Fibroblast of lung (primary cell): ENCODE results near the gene GPR180.

Experiments used
- EZH2 ChIP-seq: IDR thresholded peaks from 2 replicates; pipeline ENCODE4 v1.5.1; 2012; ENCODE audit warnings: low read length, control low read depth, mild to moderate bottlenecking; ENCODE audit errors: missing control alignments
- TF ChIP-seq, protein P1 (sequence below), 2 donors: IDR thresholded peaks in 1 of 2; conservative IDR thresholded peaks in 1 of 2; 1 replicate in 1 of 2; 2 replicates in 1 of 2; pipeline ENCODE4 v1.5.1; 2011 to 2012; ENCODE audit warnings: low read length in 2 of 2, control low read depth in 1 of 2, inconsistent platforms in 1 of 2, low read depth in 1 of 2, mild to moderate bottlenecking in 1 of 2

DNA sequence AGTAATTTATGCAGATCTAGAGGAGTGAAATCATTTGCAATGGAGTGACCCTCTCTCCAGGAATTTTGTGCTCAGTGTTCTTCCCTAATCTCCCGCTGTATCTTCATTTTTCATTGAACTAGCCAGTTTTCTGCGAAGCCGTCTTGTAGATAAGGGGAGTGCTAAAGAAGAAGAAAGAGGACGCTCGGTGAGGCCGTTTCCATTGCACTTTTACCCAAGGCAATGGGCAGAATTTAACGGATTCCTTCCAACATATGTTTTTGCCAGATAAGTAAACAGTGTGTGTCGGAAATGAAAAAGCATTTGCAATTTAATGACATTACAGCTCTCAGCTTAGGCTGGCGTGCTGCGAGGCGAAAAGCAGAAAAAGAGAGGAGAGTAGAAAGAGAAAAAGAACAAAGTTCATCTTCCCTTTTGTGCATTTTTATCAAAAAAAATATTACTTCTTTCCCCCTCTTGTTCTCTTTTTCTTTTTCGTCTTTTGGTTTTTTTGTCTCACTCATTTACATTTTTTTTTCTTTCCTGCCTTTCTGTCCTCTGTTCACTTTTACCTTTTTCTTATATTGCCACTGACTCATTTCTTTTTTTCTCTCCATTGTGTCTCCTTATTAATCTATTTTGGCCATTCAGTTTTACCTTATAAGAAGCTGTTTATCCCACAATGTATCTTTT, 60.8 kb downstream of the GPR180 start:
- no peak for TF ChIP-seq EZH2
- TF ChIP-seq, protein P1, sequence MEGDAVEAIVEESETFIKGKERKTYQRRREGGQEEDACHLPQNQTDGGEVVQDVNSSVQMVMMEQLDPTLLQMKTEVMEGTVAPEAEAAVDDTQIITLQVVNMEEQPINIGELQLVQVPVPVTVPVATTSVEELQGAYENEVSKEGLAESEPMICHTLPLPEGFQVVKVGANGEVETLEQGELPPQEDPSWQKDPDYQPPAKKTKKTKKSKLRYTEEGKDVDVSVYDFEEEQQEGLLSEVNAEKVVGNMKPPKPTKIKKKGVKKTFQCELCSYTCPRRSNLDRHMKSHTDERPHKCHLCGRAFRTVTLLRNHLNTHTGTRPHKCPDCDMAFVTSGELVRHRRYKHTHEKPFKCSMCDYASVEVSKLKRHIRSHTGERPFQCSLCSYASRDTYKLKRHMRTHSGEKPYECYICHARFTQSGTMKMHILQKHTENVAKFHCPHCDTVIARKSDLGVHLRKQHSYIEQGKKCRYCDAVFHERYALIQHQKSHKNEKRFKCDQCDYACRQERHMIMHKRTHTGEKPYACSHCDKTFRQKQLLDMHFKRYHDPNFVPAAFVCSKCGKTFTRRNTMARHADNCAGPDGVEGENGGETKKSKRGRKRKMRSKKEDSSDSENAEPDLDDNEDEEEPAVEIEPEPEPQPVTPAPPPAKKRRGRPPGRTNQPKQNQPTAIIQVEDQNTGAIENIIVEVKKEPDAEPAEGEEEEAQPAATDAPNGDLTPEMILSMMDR (conservative IDR thresholded peaks at IDR 0.05 in 1 of 2, IDR thresholded peaks at IDR 0.05 in 1 of 2; ENCODE audit: low read depth in 1 of 2, low read length in 2 of 2): no peak
